Measurements from ENCODE around the gene CCDC126. TPM values are rescaled to one million over a fixed set of nuclear protein-coding genes. Genes with fewer than 3 reads are reported as not detected.

CCDC126 gene
- total and polyA plus RNA-seq, 2 experiments from 2014 or later = 5.7 to 6.6 TPM

DNA sequence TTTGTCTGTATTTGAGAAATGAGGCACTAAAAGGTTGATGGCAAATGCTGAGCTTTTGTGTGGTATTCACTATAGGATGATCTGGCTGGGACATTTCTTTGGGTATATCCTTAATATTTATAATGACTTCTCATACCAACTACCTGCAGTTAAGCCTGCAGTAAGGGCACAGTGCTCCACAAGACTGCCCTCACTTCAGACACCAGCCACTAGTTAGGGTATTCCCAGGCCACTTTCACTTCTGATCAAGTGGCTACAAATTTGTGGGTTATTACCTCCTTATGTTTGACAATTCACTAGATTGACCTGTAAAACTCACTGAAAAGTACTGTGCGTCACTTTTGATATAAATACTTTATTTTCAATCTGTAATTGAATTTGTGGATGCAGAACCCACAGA, 20.3 kb downstream of the CCDC126 start:
- Mint-ChIP-seq H3K9me3 (peaks cover 34% of the 10 kb centered on the region), H3K27ac (no peak overlapping the region), H3K36me3 (ENCODE audit: low read depth) (peaks cover 48% of the 10 kb centered on the region), H3K4me1 (no peaks in the 10 kb centered on the region), H3K27me3 (ENCODE audit: insufficient read depth, low read depth, poor library complexity) (peaks cover 2% of the 10 kb centered on the region), H3K4me3 (no peak overlapping the region)
- Histone ChIP-seq H3K4me1 (ENCODE audit: insufficient read depth) (no peaks in the 10 kb centered on the region), H3K27ac (ENCODE audit: low read depth) (no peak overlapping the region), H3K36me3 (ENCODE audit: insufficient read depth) (peaks cover 9% of the 10 kb centered on the region; the same call in 1 of the 2 replicates), H3K4me2 (no peak overlapping the region), H3K4me3 (no peak overlapping the region), H2AFZ (no peak overlapping the region), H3K79me2 (replicated peaks; ENCODE audit: insufficient read depth) (no peaks in the 10 kb centered on the region), H3K27me3 (ENCODE audit: insufficient read depth) (no peaks in the 10 kb centered on the region), H3K9me2 (ENCODE audit: insufficient read depth) (no peaks in the 10 kb centered on the region), H3F3A (replicated peaks; ENCODE audit: low read depth) (no peaks in the 10 kb centered on the region), H4K20me1 (replicated peaks; ENCODE audit: insufficient read depth) (no peaks in the 10 kb centered on the region; the same call in 1 of the 2 replicates)
- no peak for TF ChIP-seq STAT1 (IDR thresholded peaks at IDR 0.05; ENCODE audit: unreplicated experiment)
- no peak for TF ChIP-seq NANOG (IDR thresholded peaks at IDR 0.05; ENCODE audit: borderline replicate concordance)
- no peak for DNase-seq (ENCODE audit: low spot score)
- ATAC-seq = no peak

- H3K9me3 Mint-ChIP-seq = peaks cover 34% of the 10 kb centered on the region
- no peak for DNase-seq (ENCODE audit: low spot score)
- TF ChIP-seq REST (IDR thresholded peaks at IDR 0.05; ENCODE audit: unreplicated experiment) = no peak
- TF ChIP-seq CREB1 (CRISPR knock-in tag; IDR thresholded peaks at IDR 0.05; ENCODE audit: low read depth) = no peak
- TF ChIP-seq, protein P1, sequence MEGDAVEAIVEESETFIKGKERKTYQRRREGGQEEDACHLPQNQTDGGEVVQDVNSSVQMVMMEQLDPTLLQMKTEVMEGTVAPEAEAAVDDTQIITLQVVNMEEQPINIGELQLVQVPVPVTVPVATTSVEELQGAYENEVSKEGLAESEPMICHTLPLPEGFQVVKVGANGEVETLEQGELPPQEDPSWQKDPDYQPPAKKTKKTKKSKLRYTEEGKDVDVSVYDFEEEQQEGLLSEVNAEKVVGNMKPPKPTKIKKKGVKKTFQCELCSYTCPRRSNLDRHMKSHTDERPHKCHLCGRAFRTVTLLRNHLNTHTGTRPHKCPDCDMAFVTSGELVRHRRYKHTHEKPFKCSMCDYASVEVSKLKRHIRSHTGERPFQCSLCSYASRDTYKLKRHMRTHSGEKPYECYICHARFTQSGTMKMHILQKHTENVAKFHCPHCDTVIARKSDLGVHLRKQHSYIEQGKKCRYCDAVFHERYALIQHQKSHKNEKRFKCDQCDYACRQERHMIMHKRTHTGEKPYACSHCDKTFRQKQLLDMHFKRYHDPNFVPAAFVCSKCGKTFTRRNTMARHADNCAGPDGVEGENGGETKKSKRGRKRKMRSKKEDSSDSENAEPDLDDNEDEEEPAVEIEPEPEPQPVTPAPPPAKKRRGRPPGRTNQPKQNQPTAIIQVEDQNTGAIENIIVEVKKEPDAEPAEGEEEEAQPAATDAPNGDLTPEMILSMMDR (conservative IDR thresholded peaks at IDR 0.05; ENCODE audit: low read depth in 2 of 2) = no peak
- no peak for TF ChIP-seq ZNF114 (CRISPR knock-in tag; IDR thresholded peaks at IDR 0.05)
- TF ChIP-seq EZH2 (IDR thresholded peaks at IDR 0.05; ENCODE audit: low read depth, unreplicated experiment) = no peak
- TF ChIP-seq POLR2AphosphoS5 (IDR thresholded peaks at IDR 0.05; ENCODE audit: low read depth) = no peak
- TF ChIP-seq JUNB (IDR thresholded peaks at IDR 0.05; ENCODE audit: unreplicated experiment) = no peak
- no peak for TF ChIP-seq NANOG (IDR thresholded peaks at IDR 0.05; ENCODE audit: borderline replicate concordance)
- TF ChIP-seq STAT1 (IDR thresholded peaks at IDR 0.05; ENCODE audit: unreplicated experiment) = no peak
- TF ChIP-seq, protein P2, sequence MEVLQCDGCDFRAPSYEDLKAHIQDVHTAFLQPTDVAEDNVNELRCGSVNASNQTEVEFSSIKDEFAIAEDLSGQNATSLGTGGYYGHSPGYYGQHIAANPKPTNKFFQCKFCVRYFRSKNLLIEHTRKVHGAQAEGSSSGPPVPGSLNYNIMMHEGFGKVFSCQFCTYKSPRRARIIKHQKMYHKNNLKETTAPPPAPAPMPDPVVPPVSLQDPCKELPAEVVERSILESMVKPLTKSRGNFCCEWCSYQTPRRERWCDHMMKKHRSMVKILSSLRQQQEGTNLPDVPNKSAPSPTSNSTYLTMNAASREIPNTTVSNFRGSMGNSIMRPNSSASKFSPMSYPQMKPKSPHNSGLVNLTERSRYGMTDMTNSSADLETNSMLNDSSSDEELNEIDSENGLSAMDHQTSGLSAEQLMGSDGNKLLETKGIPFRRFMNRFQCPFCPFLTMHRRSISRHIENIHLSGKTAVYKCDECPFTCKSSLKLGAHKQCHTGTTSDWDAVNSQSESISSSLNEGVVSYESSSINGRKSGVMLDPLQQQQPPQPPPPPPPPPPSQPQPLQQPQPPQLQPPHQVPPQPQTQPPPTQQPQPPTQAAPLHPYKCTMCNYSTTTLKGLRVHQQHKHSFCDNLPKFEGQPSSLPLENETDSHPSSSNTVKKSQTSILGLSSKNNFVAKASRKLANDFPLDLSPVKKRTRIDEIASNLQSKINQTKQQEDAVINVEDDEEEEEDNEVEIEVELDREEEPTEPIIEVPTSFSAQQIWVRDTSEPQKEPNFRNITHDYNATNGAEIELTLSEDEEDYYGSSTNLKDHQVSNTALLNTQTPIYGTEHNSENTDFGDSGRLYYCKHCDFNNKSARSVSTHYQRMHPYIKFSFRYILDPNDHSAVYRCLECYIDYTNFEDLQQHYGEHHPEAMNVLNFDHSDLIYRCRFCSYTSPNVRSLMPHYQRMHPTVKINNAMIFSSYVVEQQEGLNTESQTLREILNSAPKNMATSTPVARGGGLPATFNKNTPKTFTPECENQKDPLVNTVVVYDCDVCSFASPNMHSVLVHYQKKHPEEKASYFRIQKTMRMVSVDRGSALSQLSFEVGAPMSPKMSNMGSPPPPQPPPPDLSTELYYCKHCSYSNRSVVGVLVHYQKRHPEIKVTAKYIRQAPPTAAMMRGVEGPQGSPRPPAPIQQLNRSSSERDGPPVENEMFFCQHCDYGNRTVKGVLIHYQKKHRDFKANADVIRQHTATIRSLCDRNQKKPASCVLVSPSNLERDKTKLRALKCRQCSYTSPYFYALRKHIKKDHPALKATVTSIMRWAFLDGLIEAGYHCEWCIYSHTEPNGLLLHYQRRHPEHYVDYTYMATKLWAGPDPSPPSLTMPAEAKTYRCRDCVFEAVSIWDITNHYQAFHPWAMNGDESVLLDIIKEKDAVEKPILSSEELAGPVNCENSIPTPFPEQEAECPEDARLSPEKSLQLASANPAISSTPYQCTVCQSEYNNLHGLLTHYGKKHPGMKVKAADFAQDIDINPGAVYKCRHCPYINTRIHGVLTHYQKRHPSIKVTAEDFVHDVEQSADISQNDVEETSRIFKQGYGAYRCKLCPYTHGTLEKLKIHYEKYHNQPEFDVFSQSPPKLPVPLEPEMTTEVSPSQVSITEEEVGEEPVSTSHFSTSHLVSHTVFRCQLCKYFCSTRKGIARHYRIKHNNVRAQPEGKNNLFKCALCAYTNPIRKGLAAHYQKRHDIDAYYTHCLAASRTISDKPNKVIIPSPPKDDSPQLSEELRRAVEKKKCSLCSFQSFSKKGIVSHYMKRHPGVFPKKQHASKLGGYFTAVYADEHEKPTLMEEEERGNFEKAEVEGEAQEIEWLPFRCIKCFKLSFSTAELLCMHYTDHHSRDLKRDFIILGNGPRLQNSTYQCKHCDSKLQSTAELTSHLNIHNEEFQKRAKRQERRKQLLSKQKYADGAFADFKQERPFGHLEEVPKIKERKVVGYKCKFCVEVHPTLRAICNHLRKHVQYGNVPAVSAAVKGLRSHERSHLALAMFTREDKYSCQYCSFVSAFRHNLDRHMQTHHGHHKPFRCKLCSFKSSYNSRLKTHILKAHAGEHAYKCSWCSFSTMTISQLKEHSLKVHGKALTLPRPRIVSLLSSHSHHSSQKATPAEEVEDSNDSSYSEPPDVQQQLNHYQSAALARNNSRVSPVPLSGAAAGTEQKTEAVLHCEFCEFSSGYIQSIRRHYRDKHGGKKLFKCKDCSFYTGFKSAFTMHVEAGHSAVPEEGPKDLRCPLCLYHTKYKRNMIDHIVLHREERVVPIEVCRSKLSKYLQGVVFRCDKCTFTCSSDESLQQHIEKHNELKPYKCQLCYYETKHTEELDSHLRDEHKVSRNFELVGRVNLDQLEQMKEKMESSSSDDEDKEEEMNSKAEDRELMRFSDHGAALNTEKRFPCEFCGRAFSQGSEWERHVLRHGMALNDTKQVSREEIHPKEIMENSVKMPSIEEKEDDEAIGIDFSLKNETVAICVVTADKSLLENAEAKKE (CRISPR knock-in tag; IDR thresholded peaks at IDR 0.05) = no peak
- no peak for TF ChIP-seq ZNF331 (CRISPR knock-in tag; IDR thresholded peaks at IDR 0.05; ENCODE audit: low read depth)
Observed at GRCh38 chr7:23618241-23618640, 21.1 kb downstream of the CCDC126 start.

More at GRCh38 chr7:23618241-23618640, 21.1 kb downstream of the CCDC126 start:
- H3K9me2 ChIP-seq (ENCODE audit: insufficient read depth) = no peaks in the 10 kb centered on the region
- no peak overlapping the region for H3K4me2 ChIP-seq
- H3K27me3 ChIP-seq (ENCODE audit: insufficient read depth) = no peaks in the 10 kb centered on the region
- H2AFZ ChIP-seq = no peak overlapping the region
- no peaks in the 10 kb centered on the region for H3K79me2 ChIP-seq (replicated peaks; ENCODE audit: insufficient read depth)
- no peaks in the 10 kb centered on the region for H4K20me1 ChIP-seq (replicated peaks; ENCODE audit: insufficient read depth)
- H3F3A ChIP-seq (replicated peaks; ENCODE audit: low read depth) = no peaks in the 10 kb centered on the region
- ATAC-seq = no peak
- H3K4me1 ChIP-seq (ENCODE audit: insufficient read depth) = no peaks in the 10 kb centered on the region
- H3K27ac ChIP-seq (ENCODE audit: low read depth) = no peak overlapping the region
- peaks cover 2% of the 10 kb centered on the region for H3K27me3 Mint-ChIP-seq (ENCODE audit: insufficient read depth, low read depth, poor library complexity)
- no peak overlapping the region for H3K4me3 Mint-ChIP-seq
- no peak overlapping the region for H3K4me3 ChIP-seq
- peaks cover 44% of the 10 kb centered on the region for H3K36me3 Mint-ChIP-seq (ENCODE audit: low read depth)
- H3K27ac Mint-ChIP-seq = no peak overlapping the region
- H3K36me3 ChIP-seq (ENCODE audit: insufficient read depth) = peaks cover 9% of the 10 kb centered on the region; the same call in 1 of the 2 replicates
- H3K4me1 Mint-ChIP-seq = no peaks in the 10 kb centered on the region
